GM23338 (cell line): ENCODE measurements around the gene SZT2.

Source experiments
- EZH2 ChIP-seq: fragments of 200-600 bp; sonication (generic); IDR thresholded peaks from one replicate; pipeline ENCODE4 v1.8.0; 2017; ENCODE audit warnings: antibody characterized with exemption, mild to moderate bottlenecking, low read depth; ENCODE audit not compliant: unreplicated experiment
- EZH2phosphoT487 ChIP-seq: fragments of 200-600 bp; sonication (generic); IDR thresholded peaks from one replicate; pipeline ENCODE4 v1.8.1; 2018; ENCODE audit warnings: antibody characterized with exemption; ENCODE audit not compliant: unreplicated experiment
- POLR2AphosphoS5 ChIP-seq: IDR thresholded peaks from 2 replicates; pipeline ENCODE4 v1.6.1; 2016; ENCODE audit warnings: antibody characterized with exemption, low read depth
- TF ChIP-seq, protein P1 (sequence below): IDR thresholded peaks from 2 replicates; pipeline ENCODE4 v1.6.1; 2016; ENCODE audit warnings: antibody characterized with exemption
- TF ChIP-seq, protein P2 (sequence below), 2 experiments: fragments of 200-600 bp in 1 of 2; sonication (generic) in 1 of 2; conservative IDR thresholded peaks; 2 replicates each; pipeline versions ENCODE4 v1.5.1 to v1.6.1; 2016 to 2017; ENCODE audit warnings: antibody characterized with exemption in 2 of 2, low read depth in 2 of 2, mild to moderate bottlenecking in 2 of 2, moderate library complexity in 1 of 2
- TF ChIP-seq, protein P3 (sequence below): IDR thresholded peaks from one replicate; pipeline ENCODE4 v1.6.1; 2018; ENCODE audit warnings: antibody characterized with exemption; ENCODE audit not compliant: unreplicated experiment

DNA sequence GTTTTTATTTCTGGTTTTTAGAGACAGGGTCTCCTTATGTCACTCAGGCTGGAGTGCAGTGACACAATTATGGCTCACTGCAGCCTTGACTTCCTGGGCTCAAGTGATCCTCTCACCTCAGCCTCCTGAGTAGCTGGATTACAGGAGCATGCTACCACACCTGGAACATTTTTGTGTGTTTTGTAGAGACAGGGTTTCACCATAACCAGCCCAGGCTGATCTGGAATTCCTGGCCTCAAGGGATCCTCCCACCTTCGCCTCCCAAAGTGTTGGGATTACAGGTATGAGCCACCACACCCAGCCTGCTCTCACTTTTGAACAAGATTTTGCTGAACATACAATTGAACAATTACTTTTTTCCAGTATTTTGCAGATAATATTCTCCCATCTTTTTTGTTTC is 88.0 kb downstream of the SZT2 start:
- TF ChIP-seq, protein P1, sequence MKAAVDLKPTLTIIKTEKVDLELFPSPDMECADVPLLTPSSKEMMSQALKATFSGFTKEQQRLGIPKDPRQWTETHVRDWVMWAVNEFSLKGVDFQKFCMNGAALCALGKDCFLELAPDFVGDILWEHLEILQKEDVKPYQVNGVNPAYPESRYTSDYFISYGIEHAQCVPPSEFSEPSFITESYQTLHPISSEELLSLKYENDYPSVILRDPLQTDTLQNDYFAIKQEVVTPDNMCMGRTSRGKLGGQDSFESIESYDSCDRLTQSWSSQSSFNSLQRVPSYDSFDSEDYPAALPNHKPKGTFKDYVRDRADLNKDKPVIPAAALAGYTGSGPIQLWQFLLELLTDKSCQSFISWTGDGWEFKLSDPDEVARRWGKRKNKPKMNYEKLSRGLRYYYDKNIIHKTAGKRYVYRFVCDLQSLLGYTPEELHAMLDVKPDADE, result no peak
- TF ChIP-seq, protein P2, sequence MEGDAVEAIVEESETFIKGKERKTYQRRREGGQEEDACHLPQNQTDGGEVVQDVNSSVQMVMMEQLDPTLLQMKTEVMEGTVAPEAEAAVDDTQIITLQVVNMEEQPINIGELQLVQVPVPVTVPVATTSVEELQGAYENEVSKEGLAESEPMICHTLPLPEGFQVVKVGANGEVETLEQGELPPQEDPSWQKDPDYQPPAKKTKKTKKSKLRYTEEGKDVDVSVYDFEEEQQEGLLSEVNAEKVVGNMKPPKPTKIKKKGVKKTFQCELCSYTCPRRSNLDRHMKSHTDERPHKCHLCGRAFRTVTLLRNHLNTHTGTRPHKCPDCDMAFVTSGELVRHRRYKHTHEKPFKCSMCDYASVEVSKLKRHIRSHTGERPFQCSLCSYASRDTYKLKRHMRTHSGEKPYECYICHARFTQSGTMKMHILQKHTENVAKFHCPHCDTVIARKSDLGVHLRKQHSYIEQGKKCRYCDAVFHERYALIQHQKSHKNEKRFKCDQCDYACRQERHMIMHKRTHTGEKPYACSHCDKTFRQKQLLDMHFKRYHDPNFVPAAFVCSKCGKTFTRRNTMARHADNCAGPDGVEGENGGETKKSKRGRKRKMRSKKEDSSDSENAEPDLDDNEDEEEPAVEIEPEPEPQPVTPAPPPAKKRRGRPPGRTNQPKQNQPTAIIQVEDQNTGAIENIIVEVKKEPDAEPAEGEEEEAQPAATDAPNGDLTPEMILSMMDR (conservative IDR thresholded peaks at IDR 0.05; ENCODE audit: low read depth in 2 of 2), result no peak
- TF ChIP-seq POLR2AphosphoS5, result no peak
- TF ChIP-seq EZH2, result no peak
- no peak for TF ChIP-seq EZH2phosphoT487
- TF ChIP-seq, protein P3, sequence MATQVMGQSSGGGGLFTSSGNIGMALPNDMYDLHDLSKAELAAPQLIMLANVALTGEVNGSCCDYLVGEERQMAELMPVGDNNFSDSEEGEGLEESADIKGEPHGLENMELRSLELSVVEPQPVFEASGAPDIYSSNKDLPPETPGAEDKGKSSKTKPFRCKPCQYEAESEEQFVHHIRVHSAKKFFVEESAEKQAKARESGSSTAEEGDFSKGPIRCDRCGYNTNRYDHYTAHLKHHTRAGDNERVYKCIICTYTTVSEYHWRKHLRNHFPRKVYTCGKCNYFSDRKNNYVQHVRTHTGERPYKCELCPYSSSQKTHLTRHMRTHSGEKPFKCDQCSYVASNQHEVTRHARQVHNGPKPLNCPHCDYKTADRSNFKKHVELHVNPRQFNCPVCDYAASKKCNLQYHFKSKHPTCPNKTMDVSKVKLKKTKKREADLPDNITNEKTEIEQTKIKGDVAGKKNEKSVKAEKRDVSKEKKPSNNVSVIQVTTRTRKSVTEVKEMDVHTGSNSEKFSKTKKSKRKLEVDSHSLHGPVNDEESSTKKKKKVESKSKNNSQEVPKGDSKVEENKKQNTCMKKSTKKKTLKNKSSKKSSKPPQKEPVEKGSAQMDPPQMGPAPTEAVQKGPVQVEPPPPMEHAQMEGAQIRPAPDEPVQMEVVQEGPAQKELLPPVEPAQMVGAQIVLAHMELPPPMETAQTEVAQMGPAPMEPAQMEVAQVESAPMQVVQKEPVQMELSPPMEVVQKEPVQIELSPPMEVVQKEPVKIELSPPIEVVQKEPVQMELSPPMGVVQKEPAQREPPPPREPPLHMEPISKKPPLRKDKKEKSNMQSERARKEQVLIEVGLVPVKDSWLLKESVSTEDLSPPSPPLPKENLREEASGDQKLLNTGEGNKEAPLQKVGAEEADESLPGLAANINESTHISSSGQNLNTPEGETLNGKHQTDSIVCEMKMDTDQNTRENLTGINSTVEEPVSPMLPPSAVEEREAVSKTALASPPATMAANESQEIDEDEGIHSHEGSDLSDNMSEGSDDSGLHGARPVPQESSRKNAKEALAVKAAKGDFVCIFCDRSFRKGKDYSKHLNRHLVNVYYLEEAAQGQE, result no peak
